ENCODE results near the gene FARP1.

- no peak for TF ChIP-seq GATA2 (IDR thresholded peaks at IDR 0.05; ENCODE audit: low read depth, low read length)
- TF ChIP-seq GATA3 (IDR thresholded peaks at IDR 0.05; ENCODE audit: low read depth, low read length), result no peak
Measured at GRCh38 chr13:98397861-98398260, 255.0 kb downstream of the FARP1 start.

Data from SH-SY5Y (cell line).